Activated CD4-positive, alpha-beta memory T cell treated with anti-CD3 and anti-CD28 coated beads for 36 hours (primary cell): ENCODE measurements around the gene COL6A1. TPM values are rescaled to one million over a fixed set of nuclear protein-coding genes. Genes with fewer than 3 reads are reported as not detected.

Source experiments
- CTCF ChIA-PET: fragments of 350-600 bp; sonication (Branson Sonifier 250); formaldehyde crosslinking; loops from one replicate; lab custom pipeline; 2021; ENCODE audit warnings: antibody characterized with exemption, inconsistent platforms; lab: Charles Lee
- POLR2A ChIA-PET: fragments of 350-600 bp; sonication (Branson Sonifier 250); formaldehyde crosslinking; loops from one replicate; lab custom pipeline; 2021; ENCODE audit warnings: antibody characterized with exemption; lab: Charles Lee
- DNase-seq: peaks from one replicate; pipeline ENCODE4 v3.0.0-alpha.2; 2020
- H3K27ac Mint-ChIP-seq: one replicate; pipeline ENCODE4 v1.8.0; 2021; ENCODE audit warnings: mixed read lengths
- H3K27me3 Mint-ChIP-seq: one replicate; pipeline ENCODE4 v1.8.0; 2021; ENCODE audit warnings: mixed read lengths
- H3K36me3 Mint-ChIP-seq: one replicate; pipeline ENCODE4 v1.8.0; 2021; ENCODE audit warnings: mixed read lengths
- H3K4me1 Mint-ChIP-seq: one replicate; pipeline ENCODE4 v1.8.0; 2021; ENCODE audit warnings: low read depth, mixed read lengths
- H3K4me3 Mint-ChIP-seq: one replicate; pipeline ENCODE4 v1.8.0; 2021; ENCODE audit warnings: mild to moderate bottlenecking, mixed read lengths
- H3K9me3 Mint-ChIP-seq: one replicate; pipeline ENCODE4 v1.8.0; 2021; ENCODE audit warnings: mixed read lengths
- intact Hi-C: fragments of 100-400 bp; cut with micrococcal nuclease; formaldehyde crosslinking; loops from one replicate; pipeline ENCODE4 v1.15.1; 2023
- total RNA-seq, 2 experiments: library from RNA; stranded (reverse); gene quantifications; one replicate each; pipeline ENCODE4 v1.2.3, GENCODE V29; 2021

The COL6A1 gene
- total RNA-seq, 2 experiments from 2014 or later, result 0.39 to 0.40 TPM

DNA sequence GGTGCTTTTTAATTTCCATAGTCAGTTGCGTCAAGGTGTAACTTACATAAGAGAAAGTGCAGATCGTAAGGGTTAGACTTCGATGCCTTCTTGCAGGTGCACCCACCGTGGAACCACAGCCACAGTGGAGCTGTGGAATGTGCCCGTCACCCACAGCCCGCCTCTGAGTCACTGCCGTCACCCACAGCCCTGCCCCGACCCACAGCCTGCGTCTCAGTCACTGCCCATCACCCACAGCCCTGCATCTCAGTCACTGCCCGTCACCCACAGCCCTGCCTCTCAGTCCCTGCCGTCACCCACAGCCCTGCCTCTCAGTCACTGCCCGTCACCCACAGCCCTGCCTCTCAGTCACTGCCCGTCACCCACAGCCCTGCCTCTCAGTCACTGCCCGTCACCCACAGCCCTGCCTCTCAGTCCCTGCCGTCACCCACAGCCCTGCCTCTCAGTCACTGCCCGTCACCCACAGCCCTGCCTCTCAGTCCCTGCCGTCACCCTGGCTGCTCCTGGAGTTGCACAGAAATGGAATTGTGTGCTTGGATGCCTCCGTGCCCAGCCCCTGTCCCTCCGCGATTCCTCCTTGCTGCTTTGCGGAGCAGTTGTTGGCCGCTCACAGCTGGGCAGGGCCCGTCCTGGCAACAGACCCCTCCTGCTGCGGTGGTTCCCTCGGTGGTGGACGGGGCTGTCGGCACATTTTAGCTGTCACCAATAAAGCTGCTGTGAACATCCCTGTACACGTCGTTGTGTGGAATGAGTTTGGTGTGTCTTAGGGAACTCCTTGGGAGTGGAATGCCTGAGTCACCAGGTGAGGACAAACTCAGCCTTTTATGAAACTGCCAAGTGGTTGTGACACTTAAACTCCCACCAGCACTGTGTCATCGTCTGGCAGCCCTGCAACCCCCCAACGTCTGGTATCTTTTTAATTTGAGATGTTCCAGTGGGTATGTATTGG is 71.4 kb downstream of the COL6A1 start:
- ChIA-PET POLR2A (no interaction called here), CTCF (no interaction called here)
- Mint-ChIP-seq H3K9me3 (no peaks in the 10 kb centered on the region), H3K4me1 (peaks cover 5% of the 10 kb centered on the region), H3K4me3 (no peak overlapping the region), H3K27me3 (peaks cover 16% of the 10 kb centered on the region), H3K27ac (no peak overlapping the region), H3K36me3 (no peaks in the 10 kb centered on the region)
- intact Hi-C loops, result no loop called here
- peak; percentile 47 for DNase-seq

DNA sequence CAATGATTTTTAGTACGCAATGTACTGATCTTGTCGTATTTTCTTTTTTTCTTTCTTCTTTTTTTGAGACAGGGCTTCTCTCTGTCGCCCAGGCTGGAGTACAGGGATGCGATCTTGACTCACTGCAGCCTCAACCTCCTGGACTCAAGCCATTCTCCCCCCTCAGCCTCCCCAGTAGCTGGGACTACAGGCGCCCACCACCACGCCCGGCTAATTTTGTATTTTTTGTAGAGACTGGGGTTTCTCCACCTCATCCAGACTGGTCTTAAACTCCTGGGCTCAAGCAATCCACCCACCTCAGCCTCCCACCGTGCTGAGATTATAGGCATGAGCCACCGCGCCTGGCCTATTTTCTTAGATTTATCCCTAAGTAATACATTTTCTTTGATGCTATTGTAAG is 72.5 kb downstream of the COL6A1 start:
- Mint-ChIP-seq H3K27me3 (peaks cover 26% of the 10 kb centered on the region), H3K36me3 (no peaks in the 10 kb centered on the region), H3K4me3 (no peak overlapping the region), H3K4me1 (peaks cover 9% of the 10 kb centered on the region), H3K27ac (no peak overlapping the region), H3K9me3 (no peaks in the 10 kb centered on the region)
- DNase-seq, result no peak
- CTCF ChIA-PET, result no interaction called here
- intact Hi-C loops, result no loop called here
- POLR2A ChIA-PET, result no interaction called here

DNA sequence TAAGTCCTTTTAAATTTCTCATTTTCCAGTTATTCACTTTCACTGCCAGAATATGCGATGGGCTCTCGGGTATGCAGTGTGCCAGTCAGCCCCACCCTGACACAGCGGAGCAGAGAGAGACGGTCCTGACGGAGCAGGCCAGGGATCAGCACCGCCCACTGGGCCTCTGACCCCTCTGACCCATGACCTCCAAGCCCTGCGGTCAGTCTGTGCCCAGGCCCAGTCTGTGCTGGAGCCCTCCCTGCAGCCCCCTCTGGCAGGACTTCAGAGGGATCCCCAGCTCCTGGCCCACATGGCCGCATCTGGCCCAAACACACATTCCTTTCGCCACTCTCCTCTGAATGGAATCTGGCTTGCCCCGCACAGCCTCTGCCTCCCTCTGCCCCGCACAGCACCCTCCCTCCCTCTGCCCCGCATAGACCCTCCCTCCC is 72.9 kb downstream of the COL6A1 start:
- intact Hi-C loops, result no loop called here

More for the DNA sequence above, 72.9 kb downstream of the COL6A1 start:
- Mint-ChIP-seq H3K27ac (no peak overlapping the region), H3K36me3 (no peaks in the 10 kb centered on the region), H3K4me3 (no peak overlapping the region), H3K27me3 (peaks cover 26% of the 10 kb centered on the region), H3K4me1 (peaks cover 9% of the 10 kb centered on the region), H3K9me3 (no peaks in the 10 kb centered on the region)
- ChIA-PET CTCF (no interaction called here), POLR2A (no interaction called here)
- DNase-seq, result no peak

Other genes starting within 250 kb of the COL6A1 start
- 1 to 10 TPM; 4.3 to 4.8 TPM for gene COL6A2, start 116.3 kb downstream of the COL6A1 start, total RNA-seq
- gene FTCD, start 173.8 kb downstream of the COL6A1 start, total RNA-seq, result under 1 TPM in 1 of 2 experiments, not detected in 1; 0.22 TPM
- 1 to 10 TPM; 5.7 to 6.7 TPM for gene SPATC1L, start 202.7 kb downstream of the COL6A1 start, total RNA-seq
- 10 to 100 TPM; 22.7 to 22.8 TPM for gene LSS, start 247.0 kb downstream of the COL6A1 start, total RNA-seq